Measurements from ENCODE around the gene APOE. TPM values are rescaled to one million over a fixed set of nuclear protein-coding genes. Genes with fewer than 3 reads are reported as not detected.

APOE gene
- total RNA-seq, 1 donor from 2014 or later, result not detected

- H3K36me3 Mint-ChIP-seq (ENCODE audit: low read depth), result peaks cover 18% of the 10 kb centered on the region
- ChIA-PET CTCF (interaction anchor here (0.9 to 1.0 kb wide), 2 partner anchors 155 to 231 kb away, joined by 3 to 4 read pairs; no protein-coding TSS in a partner anchor), POLR2A (interaction anchor here (0.6 to 2.5 kb wide), 22 partner anchors 11 to 949 kb away, joined by 3 to 34 read pairs (median 5); partner anchors contain the start of genes APOE, BLOC1S3, CLASRP and PPP1R37)
- peak overlapping the region; percentile 97 for H3K27ac Mint-ChIP-seq
- no peaks in the 10 kb centered on the region for H3K9me3 Mint-ChIP-seq
- no peak for ATAC-seq (ENCODE audit: low read depth)
- TF ChIP-seq, protein P1, sequence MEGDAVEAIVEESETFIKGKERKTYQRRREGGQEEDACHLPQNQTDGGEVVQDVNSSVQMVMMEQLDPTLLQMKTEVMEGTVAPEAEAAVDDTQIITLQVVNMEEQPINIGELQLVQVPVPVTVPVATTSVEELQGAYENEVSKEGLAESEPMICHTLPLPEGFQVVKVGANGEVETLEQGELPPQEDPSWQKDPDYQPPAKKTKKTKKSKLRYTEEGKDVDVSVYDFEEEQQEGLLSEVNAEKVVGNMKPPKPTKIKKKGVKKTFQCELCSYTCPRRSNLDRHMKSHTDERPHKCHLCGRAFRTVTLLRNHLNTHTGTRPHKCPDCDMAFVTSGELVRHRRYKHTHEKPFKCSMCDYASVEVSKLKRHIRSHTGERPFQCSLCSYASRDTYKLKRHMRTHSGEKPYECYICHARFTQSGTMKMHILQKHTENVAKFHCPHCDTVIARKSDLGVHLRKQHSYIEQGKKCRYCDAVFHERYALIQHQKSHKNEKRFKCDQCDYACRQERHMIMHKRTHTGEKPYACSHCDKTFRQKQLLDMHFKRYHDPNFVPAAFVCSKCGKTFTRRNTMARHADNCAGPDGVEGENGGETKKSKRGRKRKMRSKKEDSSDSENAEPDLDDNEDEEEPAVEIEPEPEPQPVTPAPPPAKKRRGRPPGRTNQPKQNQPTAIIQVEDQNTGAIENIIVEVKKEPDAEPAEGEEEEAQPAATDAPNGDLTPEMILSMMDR (IDR thresholded peaks at IDR 0.05), result no peak
- peak overlapping the region; percentile 97 for H3K4me3 Mint-ChIP-seq
- intact Hi-C loops (cut with micrococcal nuclease), result loop anchor here (1.0 to 5.0 kb wide), 3 partner anchors 10 to 182 kb away; partner anchors contain the start of gene APOC1
- DNase-seq, result no peak
- no peaks in the 10 kb centered on the region for H3K27me3 Mint-ChIP-seq
- peaks cover 50% of the 10 kb centered on the region for H3K4me1 Mint-ChIP-seq
These were observed 48.7 kb downstream of the APOE start for GRCh38 chr19:44954278-44954648.

DNA sequence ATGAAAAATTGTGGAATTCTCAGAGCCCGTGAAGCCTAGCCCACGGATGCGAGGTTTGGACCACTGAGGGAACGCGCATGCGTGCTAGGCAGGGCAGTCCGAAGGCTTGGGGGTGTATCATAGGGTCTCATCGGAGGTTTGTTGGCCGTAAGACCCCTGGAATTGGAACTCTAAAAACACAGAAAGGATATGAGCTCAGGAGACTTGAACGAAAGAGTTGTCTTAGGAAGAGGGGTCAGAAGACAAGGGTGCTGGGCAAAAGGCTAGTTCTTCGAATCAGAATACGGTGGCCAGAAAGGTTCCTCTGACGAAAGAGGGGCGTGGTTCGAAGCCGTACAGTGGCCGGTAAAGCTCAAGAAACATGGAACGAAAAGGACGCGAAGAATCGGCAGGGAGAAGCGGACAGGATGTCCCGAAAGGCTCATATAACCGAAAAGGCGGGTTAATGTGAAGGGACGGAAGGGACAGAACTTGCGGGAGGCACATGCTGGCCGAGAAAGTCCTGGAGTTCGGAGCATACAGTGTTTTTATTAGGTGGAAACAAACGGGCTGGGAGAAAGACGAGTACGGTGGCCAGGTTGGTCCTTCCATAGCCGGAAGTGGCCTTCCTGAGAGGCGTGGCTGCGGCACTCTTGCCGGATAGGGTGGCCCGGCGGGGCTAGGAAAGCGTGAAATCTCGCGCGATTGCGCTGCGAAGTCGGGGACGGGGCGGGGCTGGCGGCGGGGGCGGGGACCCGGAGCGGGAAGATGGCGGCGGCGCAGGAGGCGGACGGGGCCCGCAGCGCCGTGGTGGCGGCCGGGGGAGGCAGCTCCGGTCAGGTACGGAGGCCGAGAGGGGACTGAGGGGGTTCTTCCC lies 49.3 kb downstream of the APOE start, which contains the start of gene CLPTM1:
TSS of gene CLPTM1 (plus strand) at position 732 of the 856 bp plus-strand sequence. CDS start at position 748, 16 bp downstream.
- CTCF ChIA-PET, result interaction anchor here (0.9 to 1.0 kb wide), 2 partner anchors 156 to 231 kb away, joined by 3 to 4 read pairs; no protein-coding TSS in a partner anchor
- no peaks in the 10 kb centered on the region for H3K27me3 Mint-ChIP-seq
- H3K9me3 Mint-ChIP-seq, result no peaks in the 10 kb centered on the region
- H3K4me1 Mint-ChIP-seq, result peaks cover 56% of the 10 kb centered on the region
- peaks cover 17% of the 10 kb centered on the region for H3K36me3 Mint-ChIP-seq (ENCODE audit: low read depth)
- intact Hi-C loops (cut with micrococcal nuclease), result loop anchor here (1.0 to 5.0 kb wide), 7 partner anchors 11 to 452 kb away; partner anchors contain the start of genes APOC1, BLOC1S3, POLR1G and PPP1R13L
- TF ChIP-seq, protein P1 (IDR thresholded peaks at IDR 0.05), result no peak
- DNase-seq (peak; percentile 85), ATAC-seq (ENCODE audit: low read depth) (peak; percentile 89)
- H3K4me3 Mint-ChIP-seq, result peak within 1 kb of the TSS; percentile 97
- POLR2A ChIA-PET, result interaction anchor here (0.6 to 2.5 kb wide), 24 partner anchors 11 to 948 kb away, joined by 3 to 34 read pairs (median 4); partner anchors contain the start of genes APOE, BLOC1S3, CLASRP and PPP1R37
- peak within 1 kb of the TSS; percentile 97 for H3K27ac Mint-ChIP-seq

DNA sequence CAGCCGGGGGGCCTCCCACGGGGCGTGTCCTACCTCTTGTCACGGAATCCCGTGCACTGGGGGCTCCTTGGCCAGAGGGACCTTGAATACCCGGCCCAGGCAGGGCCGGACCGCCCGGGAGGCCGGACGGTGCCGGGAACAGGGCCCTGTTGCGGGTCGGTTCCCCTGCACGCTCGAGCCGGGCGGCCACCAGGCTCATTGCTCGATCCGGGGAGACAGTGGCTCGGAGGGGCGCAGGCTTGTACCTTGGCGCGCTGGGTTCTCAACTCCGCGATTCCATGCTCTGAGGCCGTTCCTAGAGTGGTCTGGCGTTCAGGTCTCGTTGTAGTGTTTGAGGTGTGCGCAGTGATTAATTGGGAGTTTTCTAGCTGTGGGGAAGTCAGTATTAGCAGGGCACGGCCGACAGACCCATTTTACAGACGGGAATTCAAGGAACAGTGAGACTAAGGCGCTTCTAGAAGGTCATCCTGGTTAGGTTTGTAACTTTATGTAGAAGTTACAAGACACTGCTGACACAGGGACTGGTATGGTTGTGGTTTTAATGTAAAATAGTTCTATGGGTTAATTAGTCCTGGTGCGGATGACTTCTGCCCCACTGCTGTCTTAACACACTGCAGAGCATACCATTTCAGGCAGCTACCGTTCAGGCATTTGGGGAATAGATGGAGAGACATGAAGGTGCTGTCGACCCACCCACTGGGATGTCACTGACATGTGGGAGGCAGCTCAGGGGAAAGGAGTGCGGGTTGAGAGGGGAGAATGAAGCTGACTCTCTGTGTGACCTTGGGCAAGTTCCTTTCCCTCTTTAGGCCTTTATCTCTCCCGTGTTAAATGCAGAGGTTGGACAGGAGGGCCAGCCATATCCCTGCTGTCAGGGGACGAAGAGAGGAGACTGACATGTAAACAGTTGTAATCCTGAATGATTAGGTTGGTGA lies 50.2 kb downstream of the APOE start:
- ATAC-seq (ENCODE audit: low read depth), result no peak
- CTCF ChIA-PET, result no interaction called here

DNA sequence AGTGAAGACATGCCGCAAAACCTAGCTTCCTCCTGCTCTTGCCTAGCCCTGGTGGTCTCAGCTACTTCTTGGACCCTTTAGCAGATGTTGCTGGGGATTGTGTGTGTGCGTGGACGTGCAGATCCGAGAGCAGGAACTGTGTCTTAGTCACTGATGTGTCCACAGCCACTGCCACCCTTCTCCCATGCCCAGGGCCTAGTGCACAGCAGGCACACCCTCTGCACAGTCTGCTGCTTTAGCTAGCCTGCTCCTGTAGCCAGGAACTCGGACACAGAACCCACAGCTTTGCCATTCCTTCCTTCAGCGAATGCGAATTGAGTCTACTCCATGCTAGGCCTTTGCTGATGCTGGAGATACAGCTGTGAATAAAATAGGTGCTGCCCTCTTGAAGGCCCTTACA lies 51.9 kb downstream of the APOE start:
- TF ChIP-seq, protein P1 (IDR thresholded peaks at IDR 0.05), result no peak
- Mint-ChIP-seq H3K27me3 (no peaks in the 10 kb centered on the region), H3K36me3 (ENCODE audit: low read depth) (peaks cover 36% of the 10 kb centered on the region), H3K27ac (peak overlapping the region; percentile 90), H3K4me3 (peak overlapping the region; percentile 97), H3K4me1 (peaks cover 83% of the 10 kb centered on the region), H3K9me3 (no peaks in the 10 kb centered on the region)
- no peak for DNase-seq
- ATAC-seq (ENCODE audit: low read depth), result no peak
- ChIA-PET CTCF (no interaction called here), POLR2A (interaction anchor here (0.6 to 1.0 kb wide), 3 partner anchors 53 to 1172 kb away, joined by 4 to 6 read pairs (median 6); no protein-coding TSS in a partner anchor)
- intact Hi-C loops (cut with micrococcal nuclease), result loop anchor here (5.0 kb wide), 1 partner anchor 450 kb away; the partner anchor contains the start of genes POLR1G and PPP1R13L

More for the DNA sequence above, 50.2 kb downstream of the APOE start:
- TF ChIP-seq, protein P1 (IDR thresholded peaks at IDR 0.05), result no peak
- Mint-ChIP-seq H3K27ac (peak overlapping the region; percentile 90), H3K4me1 (peaks cover 65% of the 10 kb centered on the region), H3K9me3 (no peaks in the 10 kb centered on the region), H3K36me3 (ENCODE audit: low read depth) (peaks cover 23% of the 10 kb centered on the region), H3K4me3 (peak overlapping the region; percentile 97), H3K27me3 (no peaks in the 10 kb centered on the region)
- DNase-seq, result no peak
- intact Hi-C loops (cut with micrococcal nuclease), result loop anchor here (1.0 to 5.0 kb wide), 5 partner anchors 41 to 452 kb away; partner anchors contain the start of genes APOC1, BLOC1S3, POLR1G and PPP1R13L
- POLR2A ChIA-PET, result interaction anchor here (0.5 to 2.5 kb wide), 10 partner anchors 33 to 1351 kb away, joined by 3 to 34 read pairs (median 6); partner anchors contain the start of genes BLOC1S3, CLASRP, RELB and TRAPPC6A
